ENCODE results near the gene STEAP3.

GRCh38 chr2:119264781-119265692 lies 41.4 kb downstream of the STEAP3 start:
- TF ChIP-seq POLR2AphosphoS5 (IDR thresholded peaks at IDR 0.05; ENCODE audit: low read depth, low read length) = no peak
- no peak for TF ChIP-seq REST (IDR thresholded peaks at IDR 0.05; ENCODE audit: insufficient read depth in 1 of 2, low read depth in 2 of 2, low read length in 2 of 2)
- TF ChIP-seq TAF1 (IDR thresholded peaks at IDR 0.05; ENCODE audit: borderline replicate concordance, insufficient read depth, low read length) = no peak
- TF ChIP-seq SIN3A (IDR thresholded peaks at IDR 0.05; ENCODE audit: borderline replicate concordance, insufficient read depth, low read length) = no peak
- TF ChIP-seq FOXP2 (optimal IDR thresholded peaks at IDR 0.05; ENCODE audit: borderline replicate concordance, extremely low read depth, extremely low read length, insufficient read depth) = no peak

Measured in PFSK-1 (cell line).